HEK293T (cell line): ENCODE data around the gene CREB5.

Source experiments
- ARNT ChIP-seq: fragments of 450-650 bp; IDR thresholded peaks from 2 replicates; pipeline ENCODE4 v1.6.1; 2017; ENCODE audit warnings: mild to moderate bottlenecking
- BHLHE40 ChIP-seq: fragments of 450-650 bp; IDR thresholded peaks from 2 replicates; pipeline ENCODE4 v1.6.1; 2016; ENCODE audit warnings: mild to moderate bottlenecking, moderate library complexity, borderline replicate concordance
- CTBP1 ChIP-seq: fragments of 450-650 bp; IDR thresholded peaks from 2 replicates; pipeline ENCODE4 v1.6.1; 2016; ENCODE audit warnings: borderline replicate concordance
- ELF4 ChIP-seq: fragments of 450-650 bp; IDR thresholded peaks from 2 replicates; pipeline ENCODE4 v1.6.1; 2017; ENCODE audit warnings: antibody characterized with exemption
- FOXA1 ChIP-seq: fragments of 450-650 bp; IDR thresholded peaks from 2 replicates; pipeline ENCODE4 v1.6.1; 2016; ENCODE audit warnings: mild to moderate bottlenecking
- FOXM1 ChIP-seq: fragments of 450-650 bp; IDR thresholded peaks from 2 replicates; pipeline ENCODE4 v1.6.1; 2017; ENCODE audit warnings: mild to moderate bottlenecking, borderline replicate concordance
- PKNOX1 ChIP-seq: fragments of 450-650 bp; IDR thresholded peaks from 2 replicates; pipeline ENCODE4 v1.6.1; 2016
- SP1 ChIP-seq: fragments of 450-650 bp; IDR thresholded peaks from 2 replicates; pipeline ENCODE4 v1.6.1; 2017
- TARDBP ChIP-seq: fragments of 450-650 bp; IDR thresholded peaks from 2 replicates; pipeline ENCODE4 v1.6.1; 2016

- TF ChIP-seq BHLHE40 (no peak), TARDBP (no peak), CTBP1 (no peak), SP1 (no peak), FOXM1 (no peak), PKNOX1 (no peak), ARNT (no peak), FOXA1 (no peak), ELF4 (no peak)
Observed at GRCh38 chr7:28509251-28510025, 97.1 kb downstream of the CREB5 start.
